Right kidney (tissue), 1 donor: ENCODE data around the gene PDE4D.
"Not testable (repeated sequence)": the region's sequence is repeated elsewhere in the genome, so short reads cannot be mapped to it uniquely, and the experiment has no call there.

ENCODE experiments used
- DNase-seq: peaks from one replicate; pipeline ENCODE4 v3.0.0-alpha.2; 2016

The PDE4D gene

GRCh38 chr5:58988938-58989337, 904.6 kb downstream of the PDE4D start:
- DNase-seq, result no peak

- DNase-seq, result no peak
Observed at GRCh38 chr5:58987193-58987592, 906.3 kb downstream of the PDE4D start.

GRCh38 chr5:58986281-58986680, 907.2 kb downstream of the PDE4D start:
- DNase-seq, result no peak

GRCh38 chr5:58985759-58986158, 907.8 kb downstream of the PDE4D start:
- DNase-seq, result no peak

- no peak for DNase-seq
Observed at GRCh38 chr5:58985311-58985710, 908.2 kb downstream of the PDE4D start.

GRCh38 chr5:58983526-58984452, 909.7 kb downstream of the PDE4D start:
- no peak for DNase-seq

- DNase-seq, result no peak
Observed at GRCh38 chr5:58980890-58981289, 912.6 kb downstream of the PDE4D start.

GRCh38 chr5:58979090-58979489, 914.4 kb downstream of the PDE4D start:
- no peak for DNase-seq

GRCh38 chr5:58974601-58975000, 918.9 kb downstream of the PDE4D start:
- DNase-seq, result no peak

GRCh38 chr5:58974083-58974482, 919.4 kb downstream of the PDE4D start:
- DNase-seq, result no peak

GRCh38 chr5:58972301-58972700, 921.2 kb downstream of the PDE4D start:
- DNase-seq, result no peak

- no peak for DNase-seq
Observed at GRCh38 chr5:58970766-58971165, 922.8 kb downstream of the PDE4D start.

- DNase-seq, result no peak
Observed at GRCh38 chr5:58969795-58970194, 923.7 kb downstream of the PDE4D start.

- no peak for DNase-seq
Observed at GRCh38 chr5:58969253-58969652, 924.3 kb downstream of the PDE4D start.

GRCh38 chr5:58968350-58968749, 925.2 kb downstream of the PDE4D start:
- no peak for DNase-seq

- DNase-seq, result no peak
Observed at GRCh38 chr5:58967597-58968281, 925.8 kb downstream of the PDE4D start.

- DNase-seq, result no peak
Observed at GRCh38 chr5:58965677-58966414, 927.7 kb downstream of the PDE4D start.

- DNase-seq, result no peak
Observed at GRCh38 chr5:58963821-58964220, 929.7 kb downstream of the PDE4D start.

- no peak for DNase-seq
Observed at GRCh38 chr5:58963361-58963760, 930.2 kb downstream of the PDE4D start.

GRCh38 chr5:58961631-58962280, 931.8 kb downstream of the PDE4D start:
- no peak for DNase-seq

- no peak for DNase-seq
Observed at GRCh38 chr5:58958701-58959100, 934.8 kb downstream of the PDE4D start.

GRCh38 chr5:58953218-58953617, 940.3 kb downstream of the PDE4D start:
- not testable (repeated sequence) for DNase-seq
